ENCODE results near the gene NEDD4L. TPM values are rescaled to one million over a fixed set of nuclear protein-coding genes. Genes with fewer than 3 reads are reported as not detected.

Gene NEDD4L
- polyA plus RNA-seq, 1 of the 3 experiments (the other 2 are of a cell fraction) = 13.2 TPM

DNA sequence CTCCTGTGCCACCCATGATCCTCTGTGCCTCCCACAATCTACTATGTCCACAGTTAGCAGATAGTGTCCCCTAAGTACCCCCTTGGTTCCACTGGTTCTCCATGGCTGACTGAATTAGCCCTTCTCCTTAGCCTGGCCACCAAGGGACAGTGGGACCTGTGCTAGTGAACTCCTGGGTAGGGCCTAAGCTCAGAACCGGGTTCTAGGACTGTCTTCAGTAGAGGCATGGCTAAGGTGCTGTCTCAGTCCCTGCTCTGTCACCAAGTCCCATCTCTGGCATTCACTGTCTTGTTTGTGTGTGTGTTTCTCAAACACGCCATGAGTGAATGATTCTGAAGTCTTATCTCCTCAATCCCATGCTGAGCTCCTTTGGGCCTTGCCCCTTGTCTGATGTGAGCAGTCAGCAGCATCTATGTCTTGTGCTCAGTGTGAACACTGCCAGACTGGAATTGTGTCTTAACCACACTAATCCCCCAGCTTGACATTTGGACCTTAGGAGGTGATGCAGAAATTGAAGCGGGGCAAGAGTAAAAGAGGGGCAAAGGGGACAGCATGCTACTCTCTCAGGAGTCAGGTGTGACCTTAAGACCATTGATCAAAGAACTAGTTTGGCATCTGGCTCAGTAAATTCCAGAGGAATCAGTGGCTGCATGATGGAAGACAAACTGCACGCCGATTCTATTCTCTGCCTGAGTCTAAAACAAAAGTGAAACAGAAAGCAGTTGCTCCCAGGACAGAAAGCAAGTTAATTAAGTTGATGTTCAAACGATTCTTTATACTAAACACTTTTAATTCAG is 394.3 kb downstream of the NEDD4L start:
- CTCF ChIA-PET = no interaction called here
- TF ChIP-seq ELF1 (IDR thresholded peaks at IDR 0.05) = no peak
- no peak for TF ChIP-seq MXI1 (IDR thresholded peaks at IDR 0.05; ENCODE audit: low read depth, low read length)
- no peak for TF ChIP-seq ZBTB33 (IDR thresholded peaks at IDR 0.05; ENCODE audit: borderline replicate concordance, low read depth)
- TF ChIP-seq CTCF (IDR thresholded peaks at IDR 0.05) = no peak
- no peak for TF ChIP-seq EZH2phosphoT487 (IDR thresholded peaks at IDR 0.05; ENCODE audit: borderline replicate concordance, low read depth)
- TF ChIP-seq, protein P1, sequence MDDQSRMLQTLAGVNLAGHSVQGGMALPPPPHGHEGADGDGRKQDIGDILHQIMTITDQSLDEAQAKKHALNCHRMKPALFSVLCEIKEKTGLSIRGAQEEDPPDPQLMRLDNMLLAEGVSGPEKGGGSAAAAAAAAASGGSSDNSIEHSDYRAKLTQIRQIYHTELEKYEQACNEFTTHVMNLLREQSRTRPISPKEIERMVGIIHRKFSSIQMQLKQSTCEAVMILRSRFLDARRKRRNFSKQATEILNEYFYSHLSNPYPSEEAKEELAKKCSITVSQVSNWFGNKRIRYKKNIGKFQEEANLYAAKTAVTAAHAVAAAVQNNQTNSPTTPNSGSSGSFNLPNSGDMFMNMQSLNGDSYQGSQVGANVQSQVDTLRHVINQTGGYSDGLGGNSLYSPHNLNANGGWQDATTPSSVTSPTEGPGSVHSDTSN (IDR thresholded peaks at IDR 0.05) = no peak
- no peak for TF ChIP-seq FOSL2 (IDR thresholded peaks at IDR 0.05; ENCODE audit: borderline replicate concordance, low read depth)
- no peak for TF ChIP-seq RCOR1 (IDR thresholded peaks at IDR 0.05; ENCODE audit: low read length)
- no peak for TF ChIP-seq NFIC (IDR thresholded peaks at IDR 0.05; ENCODE audit: borderline replicate concordance)
- TF ChIP-seq MEF2A (IDR thresholded peaks at IDR 0.05; ENCODE audit: borderline replicate concordance, low read depth) = no peak
- TF ChIP-seq TAF1 (IDR thresholded peaks at IDR 0.05; ENCODE audit: borderline replicate concordance, low read depth, low read length) = no peak
- no peak for TF ChIP-seq TEAD4 (IDR thresholded peaks at IDR 0.05; ENCODE audit: borderline replicate concordance, insufficient read depth)
- no peak for TF ChIP-seq YY1 (IDR thresholded peaks at IDR 0.05; ENCODE audit: low read depth)
- no peak for TF ChIP-seq USF1 (IDR thresholded peaks at IDR 0.05; ENCODE audit: borderline replicate concordance, low read depth)
- no peak for TF ChIP-seq USF2 (IDR thresholded peaks at IDR 0.05; ENCODE audit: borderline replicate concordance, low read depth, low read length)
- TF ChIP-seq SMC3 (IDR thresholded peaks at IDR 0.05; ENCODE audit: low read depth, low read length) = no peak
- TF ChIP-seq GABPA (IDR thresholded peaks at IDR 0.05; ENCODE audit: low read depth) = no peak

More for the DNA sequence above, 394.3 kb downstream of the NEDD4L start:
- Histone ChIP-seq H4K20me1 (ENCODE audit: insufficient read depth) (no peaks in the 10 kb centered on the region), H3K4me2 (peak overlapping the region; percentile 61), H3K9me3 (no peaks in the 10 kb centered on the region), H3K4me3 (ENCODE audit: low read depth in 2 of 2, low read length in 1 of 2) (no peak overlapping the region), H3F3A (replicated peaks; ENCODE audit: insufficient read depth) (no peaks in the 10 kb centered on the region), H3K27me3 (ENCODE audit: insufficient read depth) (no peaks in the 10 kb centered on the region), H3K9ac (no peak overlapping the region), H3K79me2 (ENCODE audit: insufficient read depth) (no peaks in the 10 kb centered on the region), H3K9me2 (no peaks in the 10 kb centered on the region), H3K4me1 (ENCODE audit: control insufficient read depth in 1 of 2, insufficient read depth in 2 of 2, low read depth in 1 of 2, low read length in 1 of 2) (no peaks in the 10 kb centered on the region), H3K36me3 (replicated peaks in 1 of 2; ENCODE audit: control insufficient read depth in 1 of 2, insufficient read depth in 2 of 2, low read length in 1 of 2) (no peaks in the 10 kb centered on the region), H2AFZ (ENCODE audit: low read depth) (peak overlapping the region; percentile 73), H3K27ac (ENCODE audit: low read depth in 2 of 2, low read length in 1 of 2) (no peak overlapping the region)
- 55% methylated on average over 6 of the region's 6 CpGs for WGBS (ENCODE audit: low lambda C conversion rate)
- no peak for DNase-seq
- POLR2A ChIA-PET = no interaction called here

Measured in SK-N-SH (cell line).